H9 (cell line): ENCODE data around the gene RIMBP2. TPM values are rescaled to one million over a fixed set of nuclear protein-coding genes. Genes with fewer than 3 reads are reported as not detected.

Experiments used
- DNase-seq: peaks from one replicate; pipeline ENCODE4 v3.0.0-alpha.2; 2017
- H2AFZ ChIP-seq: one replicate; pipeline ENCODE4 v1.6.1; 2013; ENCODE audit warnings: mild to moderate bottlenecking, low read length, control low read depth, moderate library complexity
- H2AK5ac ChIP-seq: 2 replicates; pipeline ENCODE4 v1.6.1; 2013; ENCODE audit warnings: low read length, control low read depth, mixed read lengths; ENCODE audit not compliant: insufficient read length
- H2BK120ac ChIP-seq: one replicate; pipeline ENCODE4 v1.6.1; 2013; ENCODE audit warnings: low read depth, mild to moderate bottlenecking, low read length, control low read depth, inconsistent platforms; ENCODE audit not compliant: poor library complexity, severe bottlenecking
- H2BK12ac ChIP-seq: 2 replicates; pipeline ENCODE4 v1.6.1; 2013; ENCODE audit warnings: low read length, control low read depth, mixed read lengths, low read depth; ENCODE audit not compliant: insufficient read length
- H2BK15ac ChIP-seq: 2 replicates; pipeline ENCODE4 v1.6.1; 2013; ENCODE audit warnings: low read depth, low read length, control low read depth
- H2BK20ac ChIP-seq: one replicate; pipeline ENCODE4 v1.6.1; 2013; ENCODE audit warnings: low read depth, mild to moderate bottlenecking, low read length, control low read depth, inconsistent platforms; ENCODE audit not compliant: poor library complexity, severe bottlenecking
- H2BK5ac ChIP-seq: 2 replicates; pipeline ENCODE4 v1.6.1; 2013; ENCODE audit warnings: low read length, control low read depth, mixed read lengths; ENCODE audit not compliant: insufficient read length
- H3K14ac ChIP-seq: 2 replicates; pipeline ENCODE4 v1.6.1; 2013; ENCODE audit warnings: low read length, control low read depth; ENCODE audit not compliant: insufficient read depth
- H3K18ac ChIP-seq: 2 replicates; pipeline ENCODE4 v1.6.1; 2013; ENCODE audit warnings: low read depth, mild to moderate bottlenecking, mixed read lengths, low read length, control low read depth; ENCODE audit not compliant: insufficient read length
- H3K23ac ChIP-seq: 2 replicates; pipeline ENCODE4 v1.6.1; 2013; ENCODE audit warnings: low read length, control low read depth, mixed read lengths, low read depth; ENCODE audit not compliant: insufficient read length
- H3K23me2 ChIP-seq: 2 replicates; pipeline ENCODE4 v1.6.1; 2013; ENCODE audit warnings: low read depth, mild to moderate bottlenecking, mixed read lengths, low read length, control low read depth; ENCODE audit not compliant: insufficient read length, poor library complexity, severe bottlenecking
- H3K27ac ChIP-seq: 2 replicates; pipeline ENCODE4 v1.5.1; 2013; ENCODE audit warnings: low read length, control low read depth, mixed read lengths, low read depth; ENCODE audit not compliant: insufficient read length
- H3K27me3 ChIP-seq: 2 replicates; pipeline ENCODE4 v1.6.1; 2013; ENCODE audit warnings: low read length, control low read depth, inconsistent platforms; ENCODE audit not compliant: insufficient read depth
- H3K4ac ChIP-seq: 2 replicates; pipeline ENCODE4 v1.6.1; 2013; ENCODE audit warnings: low read depth, mild to moderate bottlenecking, control low read depth, inconsistent platforms, low read length, moderate library complexity
- H3K4me1 ChIP-seq: 2 replicates; pipeline ENCODE4 v1.6.1; 2013; ENCODE audit warnings: low read length, control low read depth, inconsistent platforms; ENCODE audit not compliant: insufficient read depth
- H3K4me2 ChIP-seq: 2 replicates; pipeline ENCODE4 v1.6.1; 2013; ENCODE audit warnings: low read length, control low read depth, mixed read lengths; ENCODE audit not compliant: insufficient read length, insufficient read depth
- H3K56ac ChIP-seq: 2 replicates; pipeline ENCODE4 v1.6.1; 2013; ENCODE audit warnings: low read depth, mild to moderate bottlenecking, mixed read lengths, low read length, control low read depth; ENCODE audit not compliant: insufficient read length
- H3K79me1 ChIP-seq: 2 replicates; pipeline ENCODE4 v1.6.1; 2013; ENCODE audit warnings: low read depth, mild to moderate bottlenecking, moderate library complexity, low read length, control low read depth, inconsistent platforms; ENCODE audit not compliant: insufficient read depth, poor library complexity, severe bottlenecking
- H3K79me2 ChIP-seq: 2 replicates; pipeline ENCODE4 v1.6.1; 2013; ENCODE audit warnings: low read length, control low read depth, inconsistent platforms; ENCODE audit not compliant: insufficient read depth
- H3K9ac ChIP-seq: 2 replicates; pipeline ENCODE4 v1.6.1; 2013; ENCODE audit warnings: low read length, control low read depth, mixed read lengths; ENCODE audit not compliant: insufficient read length; ENCODE audit errors: extremely low read depth
- H3K9me3 ChIP-seq: one replicate; pipeline ENCODE4 v1.6.1; 2013; ENCODE audit warnings: low read depth, low read length, inconsistent platforms; ENCODE audit not compliant: control insufficient read depth
- H3T11ph ChIP-seq: one replicate; pipeline ENCODE4 v1.6.1; 2013; ENCODE audit warnings: mild to moderate bottlenecking, low read length, control low read depth, inconsistent platforms
- H4K20me1 ChIP-seq: one replicate; pipeline ENCODE4 v1.6.1; 2013; ENCODE audit not compliant: control insufficient read depth, insufficient read length, insufficient read depth
- H4K5ac ChIP-seq: 2 replicates; pipeline ENCODE4 v1.6.1; 2013; ENCODE audit warnings: low read depth, mild to moderate bottlenecking, mixed read lengths, low read length, control low read depth; ENCODE audit not compliant: insufficient read length
- H4K8ac ChIP-seq: replicated peaks from 2 replicates; pipeline ENCODE4 v1.6.1; 2013; ENCODE audit warnings: low read length, control low read depth, mixed read lengths, low read depth; ENCODE audit not compliant: insufficient read length
- H4K91ac ChIP-seq: 2 replicates; pipeline ENCODE4 v1.6.1; 2013; ENCODE audit warnings: low read depth, mild to moderate bottlenecking, moderate library complexity, mixed read lengths, low read length, control low read depth; ENCODE audit not compliant: insufficient read length
- H3K27ac Mint-ChIP-seq, 3 experiments: 2 replicates in 2 of 3; 3 replicates in 1 of 3; pipeline ENCODE4 v1.8.0; 2020 to 2021; ENCODE audit warnings: mixed read lengths in 3 of 3, mild to moderate bottlenecking in 1 of 3, moderate library complexity in 1 of 3
- H3K27me3 Mint-ChIP-seq: 2 replicates; pipeline ENCODE4 v1.8.0; 2021; ENCODE audit warnings: low read depth, mild to moderate bottlenecking, moderate library complexity, mixed read lengths
- H3K36me3 Mint-ChIP-seq, 3 experiments: 2 replicates in 2 of 3; 3 replicates in 1 of 3; pipeline ENCODE4 v1.8.0; 2020 to 2021; ENCODE audit warnings: low read depth in 3 of 3, mixed read lengths in 3 of 3; ENCODE audit not compliant: insufficient read depth in 1 of 3
- H3K4me1 Mint-ChIP-seq, 2 experiments: 2 replicates each; pipeline ENCODE4 v1.8.0; 2020; ENCODE audit warnings: mixed read lengths in 2 of 2
- H3K4me3 Mint-ChIP-seq, 2 experiments: 2 replicates in 1 of 2; 3 replicates in 1 of 2; pipeline ENCODE4 v1.8.0; 2020 to 2021; ENCODE audit warnings: mild to moderate bottlenecking in 2 of 2, mixed read lengths in 2 of 2, moderate library complexity in 1 of 2
- H3K9me3 Mint-ChIP-seq, 2 experiments: 2 replicates in 1 of 2; 3 replicates in 1 of 2; pipeline ENCODE4 v1.8.0; 2020; ENCODE audit warnings: mild to moderate bottlenecking in 2 of 2, mixed read lengths in 2 of 2, moderate library complexity in 1 of 2
- CTCF ChIP-seq: fragments of 200-600 bp; sonication (generic); conservative IDR thresholded peaks from 3 replicates; pipeline ENCODE4 v1.8.0; 2021; ENCODE audit warnings: antibody characterized with exemption, mild to moderate bottlenecking
- WGBS: extraction: QIAGEN DNeasy Blood & Tissue Kit; methylation state at CpG from one replicate; pipeline ENCODE4 v1.1.7; 2013; ENCODE audit warnings: missing lambda C conversion rate, low lambda C conversion rate, mixed read lengths; ENCODE audit not compliant: insufficient read length; ENCODE audit errors: extremely low coverage; 5-methylcytosine and 5-hydroxymethylcytosine counted together
- total RNA-seq: library from RNA; stranded (reverse); gene quantifications from 2 replicates; pipeline ENCODE4 v1.2.1, GENCODE V29; 2021

RIMBP2 gene
- total RNA-seq, 1 experiment from 2014 or later = 0.70 TPM

- H3K23ac ChIP-seq = no peak overlapping the region
- H3K36me3 Mint-ChIP-seq = no peaks in the 10 kb centered on the region
- H3K9me3 Mint-ChIP-seq = no peaks in the 10 kb centered on the region
- no peak overlapping the region for H3K18ac ChIP-seq
- DNase-seq = no peak
- no peak overlapping the region for H4K5ac ChIP-seq
- no peak overlapping the region for H2BK120ac ChIP-seq
- H3K79me2 ChIP-seq = no peaks in the 10 kb centered on the region
- no peak overlapping the region for H4K91ac ChIP-seq
- H3K4me3 Mint-ChIP-seq = no peak overlapping the region
- no peak overlapping the region for H2BK20ac ChIP-seq
- no peaks in the 10 kb centered on the region for H3K9me3 ChIP-seq
- H2BK15ac ChIP-seq = no peak overlapping the region
- no peak overlapping the region for H2BK5ac ChIP-seq
- no peak overlapping the region for H3K27ac Mint-ChIP-seq
- no peak overlapping the region for H2AK5ac ChIP-seq
- H3K27me3 ChIP-seq = no peaks in the 10 kb centered on the region; the same call in 1 of the 2 replicates
- H3K4me2 ChIP-seq = no peak overlapping the region
- no peak overlapping the region for H3K9ac ChIP-seq
- no peak overlapping the region for H3K14ac ChIP-seq
- H2BK12ac ChIP-seq = no peak overlapping the region
- no peak for TF ChIP-seq CTCF
- H3K56ac ChIP-seq = no peak overlapping the region
- H2AFZ ChIP-seq = no peak overlapping the region
- H3K23me2 ChIP-seq = no peaks in the 10 kb centered on the region
- H3K4me1 ChIP-seq = no peaks in the 10 kb centered on the region; the same call in 1 of the 2 replicates
- peaks cover 6 to 9% of the 10 kb centered on the region in 2 experiments; a peak in 3 of 4 replicates for H3K4me1 Mint-ChIP-seq
- H4K20me1 ChIP-seq = no peaks in the 10 kb centered on the region
- no peaks in the 10 kb centered on the region for H3K79me1 ChIP-seq
- H3T11ph ChIP-seq = no peak overlapping the region
- H4K8ac ChIP-seq = no peak overlapping the region
- no peak overlapping the region for H3K4ac ChIP-seq
- peaks cover 48% of the 10 kb centered on the region for H3K27me3 Mint-ChIP-seq
- WGBS = no CpG with 5 or more reads among the region's 4 CpGs
- H3K27ac ChIP-seq = no peak overlapping the region
Measured at GRCh38 chr12:130374083-130374482, 342.0 kb downstream of the RIMBP2 start.
